GM12864 (cell line): ENCODE results near the gene SLC22A23.

Source experiments
- DNase-seq: peaks from one replicate; pipeline ENCODE4 v3.0.0-alpha.2; 2011; ENCODE audit warnings: low read depth
- H3K4me3 ChIP-seq: 2 replicates; pipeline ENCODE4 v1.5.1; 2011; ENCODE audit warnings: mild to moderate bottlenecking, low read depth, low read length, control low read depth
- CTCF ChIP-seq: IDR thresholded peaks from 2 replicates; pipeline ENCODE4 v1.5.1; 2011; ENCODE audit warnings: low read depth, mild to moderate bottlenecking, moderate library complexity, low read length, control low read depth, inconsistent platforms; ENCODE audit errors: missing control alignments

SLC22A23 gene

GRCh38 chr6:3358413-3359100 is 98.3 kb downstream of the SLC22A23 start:
- H3K4me3 ChIP-seq = no peak overlapping the region
- DNase-seq = no peak
- TF ChIP-seq CTCF = no peak

- no peak for DNase-seq
- no peak for TF ChIP-seq CTCF
- H3K4me3 ChIP-seq = no peak overlapping the region
These were observed 99.2 kb downstream of the SLC22A23 start for GRCh38 chr6:3357678-3358077.

GRCh38 chr6:3356824-3357420 is 99.9 kb downstream of the SLC22A23 start:
- no peak for TF ChIP-seq CTCF
- no peak for DNase-seq
- no peak overlapping the region for H3K4me3 ChIP-seq

GRCh38 chr6:3356056-3356823 is 100.6 kb downstream of the SLC22A23 start:
- TF ChIP-seq CTCF = no peak
- peak; percentile 59 for DNase-seq
- peak overlapping the region; percentile 43 for H3K4me3 ChIP-seq

- no peak for DNase-seq
- no peak for TF ChIP-seq CTCF
- no peak overlapping the region for H3K4me3 ChIP-seq
These were observed 101.3 kb downstream of the SLC22A23 start for GRCh38 chr6:3355358-3356055.

GRCh38 chr6:3355011-3355357 is 101.9 kb downstream of the SLC22A23 start:
- H3K4me3 ChIP-seq = no peak overlapping the region
- TF ChIP-seq CTCF = no peak
- DNase-seq = no peak
